ENCODE measurements around the gene CSE1L. TPM values are rescaled to one million over a fixed set of nuclear protein-coding genes. Genes with fewer than 3 reads are reported as not detected.

Gene CSE1L
- total and polyA plus RNA-seq, 2 experiments from 2014 or later: 163 to 326 TPM

DNA sequence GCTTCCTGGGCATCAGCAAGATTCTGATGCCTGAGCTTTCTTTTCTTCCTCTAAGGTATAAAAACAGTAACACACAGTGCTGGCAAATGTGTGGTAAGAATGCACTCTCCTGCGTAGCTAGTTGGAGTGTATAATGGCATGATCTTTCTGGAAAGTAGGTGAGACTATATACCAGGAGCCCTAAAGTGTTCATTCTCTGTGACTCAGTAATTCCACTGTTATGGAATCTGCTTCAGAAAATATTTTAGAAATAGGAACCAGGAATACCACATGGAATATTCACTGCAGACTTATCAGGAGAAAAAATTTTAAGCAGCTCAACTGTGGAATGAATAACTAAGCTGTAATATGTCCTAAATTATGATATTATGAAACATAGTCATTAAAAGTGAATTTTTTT lies 16.9 kb upstream of the CSE1L start:
- TF ChIP-seq CREB1 (CRISPR knock-in tag; IDR thresholded peaks at IDR 0.05; ENCODE audit: low read depth): no peak
- TF ChIP-seq POLR2AphosphoS5 (IDR thresholded peaks at IDR 0.05; ENCODE audit: low read depth): no peak
- TF ChIP-seq, protein P1, sequence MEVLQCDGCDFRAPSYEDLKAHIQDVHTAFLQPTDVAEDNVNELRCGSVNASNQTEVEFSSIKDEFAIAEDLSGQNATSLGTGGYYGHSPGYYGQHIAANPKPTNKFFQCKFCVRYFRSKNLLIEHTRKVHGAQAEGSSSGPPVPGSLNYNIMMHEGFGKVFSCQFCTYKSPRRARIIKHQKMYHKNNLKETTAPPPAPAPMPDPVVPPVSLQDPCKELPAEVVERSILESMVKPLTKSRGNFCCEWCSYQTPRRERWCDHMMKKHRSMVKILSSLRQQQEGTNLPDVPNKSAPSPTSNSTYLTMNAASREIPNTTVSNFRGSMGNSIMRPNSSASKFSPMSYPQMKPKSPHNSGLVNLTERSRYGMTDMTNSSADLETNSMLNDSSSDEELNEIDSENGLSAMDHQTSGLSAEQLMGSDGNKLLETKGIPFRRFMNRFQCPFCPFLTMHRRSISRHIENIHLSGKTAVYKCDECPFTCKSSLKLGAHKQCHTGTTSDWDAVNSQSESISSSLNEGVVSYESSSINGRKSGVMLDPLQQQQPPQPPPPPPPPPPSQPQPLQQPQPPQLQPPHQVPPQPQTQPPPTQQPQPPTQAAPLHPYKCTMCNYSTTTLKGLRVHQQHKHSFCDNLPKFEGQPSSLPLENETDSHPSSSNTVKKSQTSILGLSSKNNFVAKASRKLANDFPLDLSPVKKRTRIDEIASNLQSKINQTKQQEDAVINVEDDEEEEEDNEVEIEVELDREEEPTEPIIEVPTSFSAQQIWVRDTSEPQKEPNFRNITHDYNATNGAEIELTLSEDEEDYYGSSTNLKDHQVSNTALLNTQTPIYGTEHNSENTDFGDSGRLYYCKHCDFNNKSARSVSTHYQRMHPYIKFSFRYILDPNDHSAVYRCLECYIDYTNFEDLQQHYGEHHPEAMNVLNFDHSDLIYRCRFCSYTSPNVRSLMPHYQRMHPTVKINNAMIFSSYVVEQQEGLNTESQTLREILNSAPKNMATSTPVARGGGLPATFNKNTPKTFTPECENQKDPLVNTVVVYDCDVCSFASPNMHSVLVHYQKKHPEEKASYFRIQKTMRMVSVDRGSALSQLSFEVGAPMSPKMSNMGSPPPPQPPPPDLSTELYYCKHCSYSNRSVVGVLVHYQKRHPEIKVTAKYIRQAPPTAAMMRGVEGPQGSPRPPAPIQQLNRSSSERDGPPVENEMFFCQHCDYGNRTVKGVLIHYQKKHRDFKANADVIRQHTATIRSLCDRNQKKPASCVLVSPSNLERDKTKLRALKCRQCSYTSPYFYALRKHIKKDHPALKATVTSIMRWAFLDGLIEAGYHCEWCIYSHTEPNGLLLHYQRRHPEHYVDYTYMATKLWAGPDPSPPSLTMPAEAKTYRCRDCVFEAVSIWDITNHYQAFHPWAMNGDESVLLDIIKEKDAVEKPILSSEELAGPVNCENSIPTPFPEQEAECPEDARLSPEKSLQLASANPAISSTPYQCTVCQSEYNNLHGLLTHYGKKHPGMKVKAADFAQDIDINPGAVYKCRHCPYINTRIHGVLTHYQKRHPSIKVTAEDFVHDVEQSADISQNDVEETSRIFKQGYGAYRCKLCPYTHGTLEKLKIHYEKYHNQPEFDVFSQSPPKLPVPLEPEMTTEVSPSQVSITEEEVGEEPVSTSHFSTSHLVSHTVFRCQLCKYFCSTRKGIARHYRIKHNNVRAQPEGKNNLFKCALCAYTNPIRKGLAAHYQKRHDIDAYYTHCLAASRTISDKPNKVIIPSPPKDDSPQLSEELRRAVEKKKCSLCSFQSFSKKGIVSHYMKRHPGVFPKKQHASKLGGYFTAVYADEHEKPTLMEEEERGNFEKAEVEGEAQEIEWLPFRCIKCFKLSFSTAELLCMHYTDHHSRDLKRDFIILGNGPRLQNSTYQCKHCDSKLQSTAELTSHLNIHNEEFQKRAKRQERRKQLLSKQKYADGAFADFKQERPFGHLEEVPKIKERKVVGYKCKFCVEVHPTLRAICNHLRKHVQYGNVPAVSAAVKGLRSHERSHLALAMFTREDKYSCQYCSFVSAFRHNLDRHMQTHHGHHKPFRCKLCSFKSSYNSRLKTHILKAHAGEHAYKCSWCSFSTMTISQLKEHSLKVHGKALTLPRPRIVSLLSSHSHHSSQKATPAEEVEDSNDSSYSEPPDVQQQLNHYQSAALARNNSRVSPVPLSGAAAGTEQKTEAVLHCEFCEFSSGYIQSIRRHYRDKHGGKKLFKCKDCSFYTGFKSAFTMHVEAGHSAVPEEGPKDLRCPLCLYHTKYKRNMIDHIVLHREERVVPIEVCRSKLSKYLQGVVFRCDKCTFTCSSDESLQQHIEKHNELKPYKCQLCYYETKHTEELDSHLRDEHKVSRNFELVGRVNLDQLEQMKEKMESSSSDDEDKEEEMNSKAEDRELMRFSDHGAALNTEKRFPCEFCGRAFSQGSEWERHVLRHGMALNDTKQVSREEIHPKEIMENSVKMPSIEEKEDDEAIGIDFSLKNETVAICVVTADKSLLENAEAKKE (CRISPR knock-in tag; IDR thresholded peaks at IDR 0.05): no peak
- no peak for TF ChIP-seq ZNF331 (CRISPR knock-in tag; IDR thresholded peaks at IDR 0.05; ENCODE audit: low read depth)
- no peak for TF ChIP-seq ETS1 (IDR thresholded peaks at IDR 0.05)
- TF ChIP-seq JUNB (IDR thresholded peaks at IDR 0.05; ENCODE audit: unreplicated experiment): no peak
- no peak for TF ChIP-seq EZH2 (IDR thresholded peaks at IDR 0.05; ENCODE audit: low read depth, unreplicated experiment)
- H3K4me3 Mint-ChIP-seq: no peak overlapping the region
- Histone ChIP-seq H3K4me1 (ENCODE audit: insufficient read depth) (0 out of 2 replicates have a peak, but pooled peaks cover 3% of the 10 kb centered on the region), H3K4me2 (no peak overlapping the region), H3K36me3 (ENCODE audit: insufficient read depth) (peaks cover 24% of the 10 kb centered on the region; the same call in 1 of the 2 replicates), H4K20me1 (replicated peaks; ENCODE audit: insufficient read depth) (0 out of 2 replicates have a peak, but pooled peaks cover 11% of the 10 kb centered on the region), H3K4me3 (no peak overlapping the region), H3K27me3 (ENCODE audit: insufficient read depth) (no peaks in the 10 kb centered on the region), H3K9me2 (ENCODE audit: insufficient read depth) (no peaks in the 10 kb centered on the region), H3K79me2 (replicated peaks; ENCODE audit: insufficient read depth) (no peaks in the 10 kb centered on the region), H3K27ac (ENCODE audit: low read depth) (no peak overlapping the region), H2AFZ (no peak overlapping the region), H3F3A (replicated peaks; ENCODE audit: low read depth) (peaks cover 3% of the 10 kb centered on the region; the same call in 1 of the 2 replicates)
- H3K27ac Mint-ChIP-seq: no peak overlapping the region
- no peaks in the 10 kb centered on the region for H3K4me1 Mint-ChIP-seq
- ATAC-seq (no peak), DNase-seq (ENCODE audit: low spot score) (no peak)
- H3K36me3 Mint-ChIP-seq (ENCODE audit: low read depth): peaks cover 38% of the 10 kb centered on the region
- H3K9me3 Mint-ChIP-seq: no peaks in the 10 kb centered on the region
- peaks cover 5% of the 10 kb centered on the region for H3K27me3 Mint-ChIP-seq (ENCODE audit: insufficient read depth, low read depth, poor library complexity)
